Osteoblast (primary cell): Measurements from ENCODE around the gene OSBPL7. TPM values are rescaled to one million over a fixed set of nuclear protein-coding genes. Genes with fewer than 3 reads are reported as not detected.

Source experiments
- DNase-seq: peaks from one replicate; pipeline ENCODE4 v3.0.0; 2011; ENCODE audit warnings: low spot score, mixed read lengths; ENCODE audit not compliant: insufficient read length; ENCODE audit errors: missing footprints
- H2AFZ ChIP-seq: 2 replicates; pipeline ENCODE4 v1.6.0; 2011; ENCODE audit warnings: mild to moderate bottlenecking, low read length
- H3K27ac ChIP-seq: 2 replicates; pipeline ENCODE4 v1.5.1; 2011; ENCODE audit warnings: mild to moderate bottlenecking, low read depth, low read length, moderate library complexity
- H3K27me3 ChIP-seq: 2 replicates; pipeline ENCODE4 v1.6.0; 2012; ENCODE audit warnings: mild to moderate bottlenecking, control low read depth, inconsistent platforms, low read length, moderate library complexity; ENCODE audit not compliant: insufficient read depth
- H3K36me3 ChIP-seq: 2 replicates; pipeline ENCODE4 v1.5.1; 2011; ENCODE audit warnings: mild to moderate bottlenecking, low read length, control low read depth, moderate library complexity; ENCODE audit not compliant: insufficient read depth
- H3K4me1 ChIP-seq: 2 replicates; pipeline ENCODE4 v1.5.1; 2011; ENCODE audit warnings: mild to moderate bottlenecking, low read length, control low read depth, moderate library complexity; ENCODE audit not compliant: insufficient read depth
- H3K4me2 ChIP-seq: 2 replicates; pipeline ENCODE4 v1.6.0; 2011; ENCODE audit warnings: mild to moderate bottlenecking, low read length; ENCODE audit not compliant: insufficient read depth
- H3K4me3 ChIP-seq: fragments of 200-600 bp; sonication (generic); 3 replicates; pipeline ENCODE4 v1.5.1; 2012; ENCODE audit warnings: mild to moderate bottlenecking, low read length, inconsistent platforms; ENCODE audit not compliant: insufficient read depth
- H3K79me2 ChIP-seq: 2 replicates; pipeline ENCODE4 v1.6.0; 2012; ENCODE audit warnings: mild to moderate bottlenecking, low read length, control low read depth, inconsistent platforms; ENCODE audit not compliant: insufficient read depth
- H3K9me3 ChIP-seq: 2 replicates; pipeline ENCODE4 v1.5.1; 2011; ENCODE audit warnings: low read depth, low read length, control low read depth
- H4K20me1 ChIP-seq: 2 replicates; pipeline ENCODE4 v1.6.0; 2012; ENCODE audit warnings: mild to moderate bottlenecking, low read length, control low read depth; ENCODE audit not compliant: insufficient read depth
- total RNA-seq: library from RNA; depleted of rRNA; stranded (reverse); fragments of >200 nt; gene quantifications from 2 replicates; pipeline ENCODE4 v1.2.3, GENCODE V29; 2012
- TF ChIP-seq, protein P1 (sequence below): IDR thresholded peaks from 2 replicates; pipeline ENCODE4 v1.5.1; 2011; ENCODE audit warnings: mild to moderate bottlenecking, low read depth, low read length, moderate library complexity; ENCODE audit errors: extremely low read depth

Gene OSBPL7
- total RNA-seq, 1 donor, result 8.0 TPM

DNA sequence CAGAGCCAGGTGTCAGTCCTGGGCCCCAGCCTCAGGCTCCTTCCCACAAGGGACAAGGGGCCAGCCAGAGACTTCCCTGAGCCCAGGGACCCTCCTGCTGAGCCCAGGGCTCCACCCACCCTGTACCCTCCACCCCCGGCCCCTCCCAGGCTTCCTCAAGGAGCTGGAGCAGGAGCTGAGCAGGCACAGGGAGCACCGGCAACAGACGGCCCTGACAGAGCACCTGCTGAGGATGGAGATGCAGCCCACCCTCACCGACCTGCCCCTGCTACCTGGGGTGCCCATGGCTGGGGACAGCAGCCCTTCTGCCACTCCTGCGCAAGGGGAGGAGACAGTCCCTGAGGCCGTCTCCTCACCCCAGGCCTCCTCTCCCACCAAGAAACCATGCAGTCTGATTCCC, 15.0 kb upstream of the OSBPL7 start:
- peak overlapping the region; percentile 56 for H3K27ac ChIP-seq
- no peaks in the 10 kb centered on the region for H3K27me3 ChIP-seq

DNA sequence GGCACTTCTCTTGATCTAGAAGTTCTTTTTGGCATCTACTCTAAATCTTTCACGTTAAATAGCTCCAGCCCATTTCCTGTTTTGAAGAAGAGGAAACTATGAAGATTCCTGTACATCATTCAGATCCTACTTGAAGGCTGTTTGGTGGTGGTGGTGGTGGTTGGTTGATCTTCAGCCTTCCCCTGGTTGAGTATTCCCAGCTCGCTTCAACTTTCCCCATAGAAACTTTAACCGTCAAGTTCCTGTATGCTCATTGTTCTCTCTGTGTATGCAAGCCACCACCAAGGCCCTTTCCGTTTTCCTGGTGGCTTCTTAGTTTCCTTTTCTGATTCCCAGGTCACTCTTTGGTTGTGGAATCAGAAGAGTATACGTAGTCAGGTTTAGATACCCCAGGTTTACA, 13.2 kb upstream of the OSBPL7 start:
- Histone ChIP-seq H2AFZ (no peak overlapping the region), H3K4me1 (peaks cover 41% of the 10 kb centered on the region), H3K9me3 (no peaks in the 10 kb centered on the region), H3K4me2 (no peak overlapping the region), H4K20me1 (peaks cover 9% of the 10 kb centered on the region), H3K27me3 (no peaks in the 10 kb centered on the region), H3K4me3 (no peak overlapping the region), H3K27ac (no peak overlapping the region), H3K36me3 (peaks cover 15% of the 10 kb centered on the region), H3K79me2 (peaks cover 28% of the 10 kb centered on the region)
- DNase-seq, result peak; percentile 26
- TF ChIP-seq, protein P1, sequence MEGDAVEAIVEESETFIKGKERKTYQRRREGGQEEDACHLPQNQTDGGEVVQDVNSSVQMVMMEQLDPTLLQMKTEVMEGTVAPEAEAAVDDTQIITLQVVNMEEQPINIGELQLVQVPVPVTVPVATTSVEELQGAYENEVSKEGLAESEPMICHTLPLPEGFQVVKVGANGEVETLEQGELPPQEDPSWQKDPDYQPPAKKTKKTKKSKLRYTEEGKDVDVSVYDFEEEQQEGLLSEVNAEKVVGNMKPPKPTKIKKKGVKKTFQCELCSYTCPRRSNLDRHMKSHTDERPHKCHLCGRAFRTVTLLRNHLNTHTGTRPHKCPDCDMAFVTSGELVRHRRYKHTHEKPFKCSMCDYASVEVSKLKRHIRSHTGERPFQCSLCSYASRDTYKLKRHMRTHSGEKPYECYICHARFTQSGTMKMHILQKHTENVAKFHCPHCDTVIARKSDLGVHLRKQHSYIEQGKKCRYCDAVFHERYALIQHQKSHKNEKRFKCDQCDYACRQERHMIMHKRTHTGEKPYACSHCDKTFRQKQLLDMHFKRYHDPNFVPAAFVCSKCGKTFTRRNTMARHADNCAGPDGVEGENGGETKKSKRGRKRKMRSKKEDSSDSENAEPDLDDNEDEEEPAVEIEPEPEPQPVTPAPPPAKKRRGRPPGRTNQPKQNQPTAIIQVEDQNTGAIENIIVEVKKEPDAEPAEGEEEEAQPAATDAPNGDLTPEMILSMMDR, result no peak

More for the DNA sequence above, 15.0 kb upstream of the OSBPL7 start:
- H3K4me3 ChIP-seq, result no peak overlapping the region
- peaks cover 3% of the 10 kb centered on the region for H4K20me1 ChIP-seq
- no peaks in the 10 kb centered on the region for H3K9me3 ChIP-seq
- DNase-seq, result peak; percentile 60
- peaks cover 26% of the 10 kb centered on the region for H3K79me2 ChIP-seq
- H3K4me1 ChIP-seq, result peaks cover 41% of the 10 kb centered on the region
- H2AFZ ChIP-seq, result no peak overlapping the region
- TF ChIP-seq, protein P1, result no peak
- H3K4me2 ChIP-seq, result no peak overlapping the region
- H3K36me3 ChIP-seq, result peaks cover 15% of the 10 kb centered on the region

DNA sequence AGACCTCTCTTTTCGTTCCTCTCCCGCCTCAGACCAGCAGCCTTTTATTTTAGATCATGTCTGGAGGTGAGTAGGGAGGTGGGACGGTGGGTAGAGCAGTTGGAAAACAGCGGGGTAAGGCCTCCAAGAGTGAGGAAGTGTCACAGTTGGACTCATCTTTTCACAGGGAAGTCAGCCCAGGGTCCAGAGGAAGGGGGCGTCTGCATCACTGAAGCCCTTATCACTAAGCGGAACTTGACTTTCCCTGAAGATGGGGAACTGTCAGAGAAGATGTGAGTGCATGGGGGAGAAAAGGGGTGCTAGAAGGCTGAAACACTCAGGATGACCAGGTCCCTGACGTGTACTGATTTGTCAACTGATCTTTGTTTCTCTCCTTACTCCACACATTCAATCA, 10.3 kb upstream of the OSBPL7 start:
- Histone ChIP-seq H3K79me2 (peaks cover 31% of the 10 kb centered on the region), H2AFZ (peak overlapping the region; percentile 91), H3K27me3 (no peaks in the 10 kb centered on the region), H3K4me2 (peak overlapping the region; percentile 100), H3K36me3 (peaks cover 25% of the 10 kb centered on the region), H3K4me3 (peak overlapping the region; percentile 96), H3K4me1 (peaks cover 22% of the 10 kb centered on the region), H3K9me3 (no peaks in the 10 kb centered on the region), H3K27ac (peak overlapping the region; percentile 88), H4K20me1 (peaks cover 8% of the 10 kb centered on the region)
- DNase-seq, result peak; percentile 43
- TF ChIP-seq, protein P1, result no peak

DNA sequence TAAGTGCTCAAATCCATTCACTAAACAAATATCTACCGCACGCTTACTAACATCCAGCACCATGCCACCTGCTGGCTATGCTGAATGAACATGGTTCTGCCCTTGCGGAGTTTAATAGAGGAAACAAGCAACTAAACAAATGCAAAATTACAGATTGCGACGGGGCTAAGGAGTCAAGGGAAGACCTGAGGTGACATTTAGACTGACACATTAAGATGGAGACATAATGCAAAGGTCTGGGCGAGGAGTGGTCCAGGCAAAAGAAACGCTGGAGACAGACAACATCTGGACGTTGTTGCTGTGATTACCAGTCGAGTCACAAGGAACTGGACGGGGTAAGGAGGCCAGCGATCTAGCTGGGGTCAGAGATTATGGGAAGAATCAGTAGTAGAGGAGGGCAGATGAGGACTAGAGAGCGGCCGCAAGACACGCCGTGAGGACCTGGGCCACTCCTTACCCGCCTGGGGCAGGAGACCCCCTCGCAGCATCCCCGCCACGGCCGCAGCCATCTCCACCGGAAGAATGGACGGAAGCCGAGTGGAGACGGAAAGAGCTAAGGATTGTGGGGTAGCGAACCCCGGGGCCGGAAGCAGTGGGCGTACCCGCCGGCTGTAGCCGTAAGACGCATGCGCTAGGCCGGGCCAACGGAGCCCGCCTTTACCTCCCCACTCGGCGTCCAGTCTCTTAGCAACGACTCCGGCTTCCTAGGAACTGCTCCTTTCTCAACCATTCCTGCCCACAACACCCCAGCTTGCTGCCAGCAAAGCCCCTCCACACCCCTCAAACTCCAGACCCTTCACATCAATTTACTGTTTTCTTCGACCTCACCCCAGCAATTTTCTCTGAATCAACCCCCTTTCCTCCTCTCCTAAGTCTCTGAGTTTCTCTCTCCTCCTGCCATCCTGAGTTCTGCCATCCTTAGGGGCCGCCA, 9.7 kb upstream of the OSBPL7 start, which contains the start of the genes LRRC46 and MRPL10:
TSS of gene LRRC46 (plus strand) at position 668 of the 931 bp plus-strand sequence. CDS start 320 bp downstream, outside the sequence.
TSS of gene MRPL10 (minus strand) at position 539 of the 931 bp plus-strand sequence. CDS start at position 509, 30 bp downstream.
- DNase-seq, result peak; percentile 99
- Histone ChIP-seq H2AFZ (peak within 1 kb of the TSS; percentile 97), H3K9me3 (no peaks in the 10 kb centered on the region), H3K4me1 (peaks cover 19% of the 10 kb centered on the region), H3K27me3 (no peaks in the 10 kb centered on the region), H3K4me3 (peak within 1 kb of the TSS; percentile 96), H3K36me3 (peaks cover 28% of the 10 kb centered on the region), H3K4me2 (peak within 1 kb of the TSS; percentile 100), H3K27ac (peak within 1 kb of the TSS; percentile 88), H3K79me2 (peaks cover 31% of the 10 kb centered on the region), H4K20me1 (peaks cover 8% of the 10 kb centered on the region)
- TF ChIP-seq, protein P1, result peak; percentile 53
